SKM-1 (cell line): ENCODE data around the gene COL6A3.
"Not testable (repeated sequence)": the region's sequence is repeated elsewhere in the genome, so short reads cannot be mapped to it uniquely, and the experiment has no call there.

ENCODE experiments used
- DNase-seq: peaks from one replicate; lab custom pipeline; 2025; ENCODE audit not compliant: unreplicated experiment; lab: John Stamatoyannopoulos, UW

Gene COL6A3

DNA sequence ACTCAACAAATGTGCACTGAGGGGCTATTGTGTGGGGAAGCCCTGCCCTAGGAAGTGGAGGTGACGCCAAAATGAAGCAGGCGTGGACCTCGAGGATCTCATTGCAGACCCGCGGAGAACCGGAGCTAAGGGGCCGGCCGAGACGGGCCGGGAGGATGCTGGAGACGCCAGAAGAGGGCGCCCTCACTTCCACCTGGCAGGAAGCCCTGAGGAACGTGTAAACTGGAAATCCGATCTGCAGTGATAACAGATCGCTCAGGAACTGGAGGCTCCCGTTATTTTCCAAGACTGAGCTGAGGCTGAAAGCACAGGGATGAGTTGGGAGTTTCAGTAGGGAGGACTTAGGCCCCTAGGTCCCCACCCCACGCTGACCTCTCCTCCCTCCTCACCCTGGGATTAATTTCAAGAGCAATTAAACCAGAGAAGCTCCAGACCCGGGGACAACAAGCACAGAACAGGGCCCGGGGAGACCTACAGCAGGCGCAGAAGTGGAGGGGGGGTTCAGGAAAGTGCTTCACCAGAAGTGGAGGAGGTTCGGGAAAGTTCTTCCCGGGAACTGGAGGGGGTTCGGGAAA lies 7.7 kb upstream of the COL6A3 start:
- peak; percentile 26 for DNase-seq

DNA sequence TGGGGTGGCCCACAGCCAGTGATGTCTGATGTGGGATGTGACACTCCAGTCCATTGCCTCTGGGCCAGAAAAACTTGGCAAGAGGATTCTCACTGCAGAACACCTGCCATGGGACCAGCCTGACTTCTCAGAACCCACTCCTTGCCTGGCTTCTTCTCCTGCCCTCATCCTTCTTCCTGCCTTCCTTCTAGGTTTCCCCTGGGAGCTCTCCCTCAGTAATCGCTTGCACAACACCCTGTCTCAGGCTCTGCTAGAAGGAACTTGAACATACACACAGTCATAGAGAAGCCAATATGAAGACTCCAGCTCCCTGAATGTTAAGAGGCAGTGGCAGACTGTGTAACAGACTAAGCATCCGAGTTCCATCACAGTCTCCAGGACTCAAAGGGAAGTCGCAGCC lies 4.3 kb upstream of the COL6A3 start:
- DNase-seq, result no peak

DNA sequence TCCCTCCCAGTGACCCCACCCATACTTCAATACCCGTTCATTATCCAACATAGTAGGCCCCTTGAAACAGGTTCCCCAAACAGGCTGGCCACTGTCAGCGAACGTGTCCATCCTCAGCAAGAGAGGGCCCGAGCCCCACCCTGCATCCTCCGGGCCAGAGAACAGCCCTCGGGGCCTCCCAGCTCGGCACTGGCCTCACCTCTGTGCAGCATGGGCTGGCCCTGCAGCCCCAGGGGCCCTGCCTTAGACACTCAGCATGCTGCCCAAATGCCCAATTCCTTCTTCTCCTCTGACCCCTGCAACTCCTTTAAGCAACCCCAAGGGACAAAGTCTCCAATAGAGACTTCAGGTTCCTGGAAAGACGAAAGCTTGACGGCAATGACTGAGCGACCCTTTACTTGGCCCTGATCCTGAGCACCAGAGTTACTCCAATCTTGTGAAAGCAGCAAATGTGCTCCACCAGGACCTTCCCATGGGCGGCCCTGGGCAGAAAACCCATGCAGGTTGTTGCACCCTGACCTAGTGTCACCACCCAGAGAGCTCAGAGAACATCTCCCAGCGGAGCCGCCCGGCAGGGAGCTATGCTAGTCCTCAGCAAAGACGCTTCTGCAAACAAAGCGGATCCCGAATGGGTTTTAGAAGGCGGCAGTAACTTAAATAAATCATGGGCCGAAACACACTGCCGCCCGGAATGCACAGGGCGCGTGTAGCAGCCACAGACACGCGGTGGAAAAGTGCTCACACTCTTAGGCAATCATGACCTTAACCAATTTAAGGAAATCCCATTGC lies 782 bp downstream of the COL6A3 start:
- DNase-seq, result no peak

DNA sequence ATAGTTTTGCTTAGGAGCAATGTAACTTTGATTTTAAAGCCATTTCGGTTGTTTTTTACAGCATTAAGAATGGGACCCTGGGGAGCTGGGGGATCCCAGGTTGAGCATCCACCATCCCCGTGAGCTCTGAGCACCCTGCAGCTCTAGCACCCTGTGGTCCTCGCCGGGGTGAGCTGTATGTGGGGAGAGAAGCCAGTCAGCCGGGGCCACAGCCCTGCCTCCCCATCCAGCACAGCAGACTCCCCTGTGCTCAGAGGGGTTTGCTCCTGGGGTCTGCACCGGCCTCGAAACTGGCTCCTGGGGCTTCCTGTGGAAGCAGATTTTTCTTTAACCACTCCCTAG lies 1.3 kb downstream of the COL6A3 start:
- DNase-seq, result no peak

DNA sequence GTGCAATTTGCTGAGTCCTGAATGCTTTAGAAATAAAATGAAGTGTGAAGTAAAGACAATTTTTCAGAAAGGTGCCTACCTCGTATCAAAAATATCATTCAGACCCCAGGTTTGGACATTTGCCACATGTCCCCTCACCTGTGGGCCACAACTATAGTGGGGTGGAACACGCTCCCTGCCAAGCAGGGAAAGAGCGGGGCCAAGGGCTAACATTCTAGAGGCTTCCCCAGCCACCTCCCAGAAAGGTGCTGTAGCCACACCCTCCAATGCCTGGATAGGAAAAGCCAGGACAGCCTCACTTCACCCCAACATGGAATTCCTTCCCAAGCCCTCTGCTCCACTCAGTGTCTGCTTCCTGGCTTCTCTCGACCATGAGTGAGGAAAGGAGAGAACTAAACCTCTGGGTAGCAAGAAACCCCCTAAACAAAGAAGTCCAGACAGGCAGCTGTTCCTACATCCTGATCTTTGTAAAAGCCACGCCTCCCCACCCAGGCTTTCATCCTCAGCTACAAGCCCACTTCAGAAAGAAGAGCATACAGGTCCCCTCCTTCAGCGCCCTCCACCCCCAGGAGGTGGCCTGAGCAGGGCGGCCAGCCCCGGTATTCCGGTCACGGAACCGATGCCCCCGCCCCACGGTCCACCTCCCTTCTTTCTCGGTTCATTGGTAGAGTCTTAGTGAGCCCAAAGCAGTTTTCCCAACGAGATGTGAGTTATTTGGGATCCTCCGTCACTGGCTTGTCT lies 2.1 kb downstream of the COL6A3 start:
- no peak for DNase-seq

DNA sequence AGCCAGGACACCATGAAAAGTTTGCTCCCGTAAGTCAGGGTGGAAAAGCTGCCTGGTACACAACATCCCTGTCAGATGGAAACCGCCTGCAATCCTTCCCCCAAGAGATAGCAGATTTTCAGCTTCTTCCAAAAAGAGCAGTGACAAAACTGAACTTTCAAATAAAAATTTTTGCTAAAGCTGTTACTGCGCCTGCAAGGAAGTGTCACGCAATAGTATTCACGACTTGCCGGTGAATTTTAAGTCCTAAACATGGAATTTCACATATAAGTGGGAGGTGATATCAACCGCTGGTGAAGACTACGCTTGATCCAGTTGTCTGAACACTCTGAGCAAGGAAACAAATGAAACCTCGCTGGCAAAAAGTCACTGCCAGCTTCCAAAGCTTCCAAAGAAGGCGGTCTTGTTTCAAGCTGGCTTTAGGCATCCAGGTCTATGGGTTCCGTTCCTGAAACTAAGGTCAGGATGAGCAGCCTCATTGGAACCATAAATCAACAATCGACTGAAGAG lies 2.8 kb downstream of the COL6A3 start:
- DNase-seq, result no peak

DNA sequence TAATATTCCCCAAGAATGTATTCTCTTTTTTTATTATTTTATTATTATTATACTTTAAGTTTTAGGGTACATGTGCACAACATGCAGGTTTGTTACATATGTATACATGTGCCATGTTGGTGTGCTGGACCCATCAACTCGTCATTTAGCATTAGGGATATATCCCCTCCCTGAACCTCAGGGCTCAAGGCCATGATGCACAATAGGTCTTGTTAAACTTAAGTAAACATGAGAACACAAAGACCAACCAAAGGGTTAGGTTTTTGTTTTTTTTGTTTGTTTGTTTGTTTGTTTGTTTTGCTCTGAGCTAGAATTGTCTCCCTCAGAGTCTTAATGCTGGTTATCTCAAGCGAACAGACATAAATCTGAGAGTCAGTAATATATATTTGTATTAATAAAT lies 4.7 kb downstream of the COL6A3 start:
- not testable (repeated sequence) for DNase-seq

DNA sequence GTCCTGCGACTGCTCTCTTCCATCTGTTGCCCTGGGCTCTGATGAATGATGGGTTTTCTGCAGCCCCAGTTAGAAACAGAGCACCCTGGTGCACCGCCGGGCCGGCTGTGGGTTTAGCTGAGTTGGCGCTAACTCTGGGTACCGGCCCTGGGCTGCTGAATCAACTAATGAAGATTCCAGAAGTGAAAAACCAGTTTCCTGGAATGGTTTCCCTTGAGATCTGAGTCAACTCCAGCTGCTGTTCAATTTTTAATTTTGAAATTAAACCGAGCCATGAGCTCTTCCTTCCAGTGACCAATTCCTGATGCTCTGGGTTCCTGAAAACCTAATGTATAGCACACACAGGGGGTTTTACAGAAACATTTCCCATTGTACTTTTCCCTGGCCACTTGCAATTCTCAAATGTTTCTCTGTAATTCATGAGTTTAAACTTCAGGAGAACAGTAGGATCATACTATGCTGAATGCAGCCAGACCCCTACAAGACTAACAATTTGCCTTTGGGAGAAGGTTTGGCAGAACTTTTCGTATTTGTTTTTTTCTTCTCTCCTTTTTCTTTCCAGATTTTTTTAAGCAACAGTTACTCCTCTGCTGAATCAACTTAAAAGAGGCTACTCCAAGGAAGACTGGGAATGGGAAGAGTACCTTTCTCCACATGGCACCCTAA lies 5.5 kb downstream of the COL6A3 start:
- DNase-seq, result no peak

DNA sequence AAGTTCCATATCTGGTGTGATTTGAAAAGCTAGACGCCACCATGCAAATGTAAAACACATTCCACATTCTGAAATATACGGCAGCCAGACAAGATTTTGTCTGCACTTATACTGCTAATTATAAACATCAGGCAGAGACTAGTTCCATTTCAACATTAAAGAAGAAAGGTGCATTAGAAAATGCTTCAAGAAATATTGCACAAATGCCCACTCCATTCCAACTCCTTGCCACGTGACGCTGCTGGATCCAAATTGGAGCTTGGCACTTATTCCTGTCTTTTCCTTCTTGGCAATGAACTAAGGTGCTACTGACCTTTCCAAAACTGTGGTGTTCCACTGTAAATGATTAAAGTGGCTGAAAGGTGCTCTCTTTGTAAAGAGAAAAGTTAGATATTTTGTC lies 6.3 kb downstream of the COL6A3 start:
- DNase-seq, result no peak

DNA sequence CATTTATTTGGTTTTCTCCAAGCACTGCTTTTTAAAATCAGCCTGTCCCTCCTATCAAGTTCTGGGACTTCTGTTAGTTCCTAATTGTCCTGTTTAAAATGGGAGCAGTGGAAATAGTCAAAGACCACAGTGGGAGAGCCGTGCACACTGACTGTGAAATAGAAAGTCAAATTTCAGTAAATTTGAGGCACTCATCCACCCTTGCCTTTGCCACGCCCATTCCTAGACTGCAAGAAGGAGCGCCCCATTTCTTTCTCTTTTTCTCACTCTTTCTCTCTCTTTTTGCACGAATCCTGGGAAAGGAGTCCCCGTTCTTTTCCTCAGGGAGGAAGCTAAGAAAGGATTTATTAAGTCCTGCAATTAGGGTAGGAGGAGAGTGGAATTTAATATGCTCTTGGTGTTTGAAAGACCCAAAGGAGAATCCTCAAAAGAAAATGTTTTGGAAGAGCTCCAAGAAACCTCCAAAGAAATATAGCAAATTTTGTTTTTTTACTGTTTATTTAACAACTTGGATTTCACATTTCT lies 7.5 kb downstream of the COL6A3 start:
- DNase-seq, result no peak

DNA sequence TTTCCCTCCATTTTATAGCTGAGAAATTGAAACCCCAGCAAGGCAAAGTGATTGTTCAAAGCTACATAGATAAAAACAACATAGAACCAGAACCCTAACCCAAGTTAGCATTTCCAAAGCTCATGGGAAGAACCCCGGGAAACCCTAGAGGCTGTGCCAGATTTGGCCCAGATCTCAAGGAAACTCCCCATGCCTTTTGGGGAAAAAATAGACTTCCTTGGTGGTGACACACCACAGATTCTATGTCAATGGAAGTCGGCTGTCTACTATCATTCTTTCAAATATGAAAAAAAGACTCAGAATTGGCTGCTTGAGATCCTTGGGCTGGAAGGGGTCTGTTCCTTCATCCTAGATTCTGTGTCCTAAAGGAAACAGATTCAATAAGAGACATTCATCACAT lies 8.4 kb downstream of the COL6A3 start:
- no peak for DNase-seq

DNA sequence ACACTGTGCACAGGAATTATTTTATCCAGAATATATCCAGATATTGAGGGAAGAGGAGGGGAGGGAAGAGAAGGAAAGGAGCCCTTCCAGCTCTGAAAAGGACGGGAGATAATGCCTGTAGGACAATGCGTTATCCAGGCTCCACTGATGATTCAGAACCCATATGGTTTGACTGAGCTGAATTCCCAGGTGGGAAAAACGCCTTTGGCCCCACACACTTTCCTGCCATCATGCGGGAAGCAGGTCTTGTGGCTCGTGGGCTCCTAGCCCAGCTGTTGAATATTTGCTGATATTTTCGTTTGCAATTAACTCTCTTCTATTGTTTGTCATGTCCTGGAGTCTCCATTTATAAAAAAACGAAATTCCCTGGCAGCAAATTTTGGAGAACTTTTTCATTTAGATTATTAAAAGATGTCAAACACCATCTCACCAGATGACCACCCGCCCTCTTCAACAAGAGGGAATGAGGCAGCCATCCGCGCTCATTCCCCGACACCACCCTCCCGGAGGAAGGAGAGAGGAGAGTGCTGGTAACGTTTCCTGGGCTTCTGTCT lies 8.9 kb downstream of the COL6A3 start:
- no peak for DNase-seq

DNA sequence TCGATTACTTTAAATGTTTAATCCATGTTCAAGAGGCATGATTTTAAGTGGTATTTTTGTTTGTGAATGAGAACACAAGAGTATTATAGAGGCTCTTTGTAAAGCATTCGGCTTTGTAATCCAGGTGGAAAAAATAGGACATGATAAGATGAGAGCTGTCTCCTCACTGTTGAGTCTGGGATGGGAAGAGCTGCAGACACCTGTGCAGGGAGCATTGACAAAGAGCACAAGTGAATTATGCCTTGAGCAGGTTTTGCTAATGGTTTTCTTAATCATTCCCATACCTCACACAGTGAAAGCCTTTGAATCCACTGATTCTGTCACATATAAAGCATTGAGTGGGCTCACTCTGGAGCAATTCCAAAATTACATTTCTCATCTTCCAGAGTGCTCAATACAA lies 9.6 kb downstream of the COL6A3 start:
- no peak for DNase-seq

DNA sequence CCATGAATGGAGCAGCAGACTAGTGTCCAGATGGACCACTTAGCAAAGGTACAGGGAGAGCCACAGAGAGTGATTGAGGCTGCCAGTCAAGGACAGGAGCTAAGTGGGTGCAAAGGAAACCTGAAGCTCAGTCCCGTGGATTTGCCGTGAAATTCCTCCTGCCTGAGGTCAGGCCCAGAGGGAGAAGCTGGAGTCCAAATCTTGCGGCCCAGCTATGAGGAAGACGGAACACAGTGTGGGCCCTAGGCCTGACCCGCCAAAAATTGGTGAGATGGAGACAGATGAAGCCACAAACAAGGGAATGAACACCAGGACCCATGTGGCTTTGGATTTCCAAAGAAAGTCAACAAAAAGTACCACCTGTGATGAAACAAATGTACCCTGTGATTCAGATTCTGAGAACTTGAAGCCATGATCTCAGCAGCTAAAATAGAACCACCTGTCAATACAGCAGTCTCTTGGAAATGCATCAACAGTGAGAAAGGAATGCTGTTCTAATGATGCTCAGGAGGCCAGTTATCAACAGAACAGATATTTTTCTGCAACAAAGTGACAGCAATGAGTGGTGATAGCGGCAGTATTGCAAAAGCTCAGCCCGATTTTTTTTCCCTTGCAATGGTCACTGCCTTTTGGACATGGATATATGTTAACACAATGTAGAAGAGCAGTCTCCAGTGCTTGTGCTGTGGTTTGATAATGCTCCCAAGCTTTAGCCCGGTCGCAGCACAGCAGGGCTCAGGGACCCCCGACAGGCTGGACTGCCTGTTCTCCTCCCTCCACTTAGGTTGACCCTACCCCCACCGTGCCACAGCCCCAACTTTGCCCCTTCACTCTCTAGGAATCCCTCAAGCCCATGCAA lies 10.7 kb downstream of the COL6A3 start:
- no peak for DNase-seq

DNA sequence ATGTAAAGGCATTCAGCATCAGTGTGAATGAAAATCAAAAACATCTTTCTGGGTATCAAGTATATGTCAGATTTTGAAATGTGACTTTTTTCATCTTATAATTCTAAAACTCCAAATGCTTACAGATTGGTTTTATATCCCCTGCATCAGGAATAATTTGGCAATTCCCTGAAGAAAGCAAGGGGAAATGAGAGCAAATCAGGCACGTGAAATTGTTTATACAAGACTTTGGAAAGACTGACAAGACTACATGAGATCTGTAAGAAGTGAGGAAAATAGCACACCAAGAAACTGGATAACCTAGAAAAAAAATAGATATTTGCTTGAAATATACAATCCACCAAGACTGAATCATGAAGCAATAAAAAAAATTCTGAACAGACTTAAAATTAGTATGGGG lies 13.8 kb downstream of the COL6A3 start:
- no peak for DNase-seq

DNA sequence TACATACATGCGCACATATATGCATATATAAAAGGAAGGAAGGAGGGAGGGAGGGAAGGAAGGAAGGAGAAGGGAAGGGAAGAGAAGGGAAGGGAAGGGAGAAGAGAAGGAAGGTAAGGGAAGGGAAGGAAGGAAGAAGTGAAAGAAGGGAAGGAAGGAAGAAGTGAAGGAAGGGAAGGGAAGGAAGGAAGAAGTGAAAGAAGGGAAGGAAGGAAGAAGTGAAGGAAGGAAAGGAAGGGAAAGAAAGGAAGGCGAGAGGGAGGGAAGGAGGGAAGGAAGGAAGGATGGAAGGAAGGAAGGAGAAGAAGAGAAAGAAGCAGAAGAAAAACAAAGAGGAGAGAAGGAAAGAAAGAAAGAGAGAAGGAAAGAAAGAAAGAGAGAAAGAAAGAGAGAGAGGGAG lies 16.9 kb downstream of the COL6A3 start:
- no peak for DNase-seq

DNA sequence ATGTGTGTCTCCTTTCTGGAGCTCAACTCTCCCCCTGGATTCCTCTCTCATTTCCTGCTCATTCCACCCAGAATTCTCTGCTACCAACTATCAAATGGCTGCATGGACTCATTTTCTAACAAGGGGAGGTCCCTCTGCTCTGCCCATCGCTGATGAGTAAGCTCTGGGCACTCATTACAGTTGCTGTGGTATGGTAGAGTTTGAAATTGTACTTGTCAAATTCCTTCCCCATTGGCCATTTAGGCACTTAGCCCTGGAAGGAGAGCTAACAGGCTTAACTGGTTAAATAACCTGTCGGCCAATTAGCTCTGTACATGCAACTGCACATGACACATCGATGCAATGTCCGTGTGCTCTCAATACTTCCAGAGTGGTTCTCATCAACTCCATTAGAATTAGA lies 20.4 kb downstream of the COL6A3 start:
- no peak for DNase-seq

DNA sequence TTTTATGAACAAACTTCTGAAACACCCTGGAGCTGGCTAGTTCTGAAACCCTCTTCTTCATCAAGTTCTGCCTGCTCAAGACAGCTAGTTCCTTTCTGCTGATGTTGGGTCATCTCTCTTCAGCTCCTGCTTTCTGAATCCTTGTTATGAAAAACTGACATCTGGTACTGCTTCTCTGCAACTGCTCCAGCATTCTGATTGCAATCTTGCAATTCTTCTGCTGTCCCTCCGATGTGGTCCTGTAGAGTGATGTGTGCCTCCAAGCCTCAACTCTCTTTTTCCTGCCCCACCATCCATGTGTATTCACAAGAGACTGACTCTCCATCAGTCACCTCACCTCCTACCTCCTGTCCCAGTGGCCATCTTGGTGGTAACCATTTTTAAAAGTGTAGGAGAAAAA lies 21.8 kb downstream of the COL6A3 start:
- no peak for DNase-seq

DNA sequence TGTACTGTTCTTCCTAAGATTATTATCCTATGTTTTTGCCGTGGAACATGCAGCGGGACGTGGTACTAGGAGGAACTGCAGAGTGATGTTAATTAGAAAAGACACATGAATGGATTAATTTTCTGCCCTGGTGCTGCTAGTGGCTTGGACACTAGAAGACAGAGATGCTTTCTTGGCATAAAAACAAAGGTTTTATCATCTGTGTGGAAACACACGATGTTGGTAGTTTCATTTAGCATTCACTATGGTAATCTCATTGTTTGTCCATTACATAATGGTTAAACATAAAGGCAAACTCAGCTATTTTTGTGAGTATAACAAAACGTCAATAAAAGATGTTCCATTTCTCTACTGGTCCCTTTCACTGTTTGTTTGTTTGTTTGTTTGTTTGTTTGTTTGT lies 22.8 kb downstream of the COL6A3 start:
- DNase-seq, result no peak

DNA sequence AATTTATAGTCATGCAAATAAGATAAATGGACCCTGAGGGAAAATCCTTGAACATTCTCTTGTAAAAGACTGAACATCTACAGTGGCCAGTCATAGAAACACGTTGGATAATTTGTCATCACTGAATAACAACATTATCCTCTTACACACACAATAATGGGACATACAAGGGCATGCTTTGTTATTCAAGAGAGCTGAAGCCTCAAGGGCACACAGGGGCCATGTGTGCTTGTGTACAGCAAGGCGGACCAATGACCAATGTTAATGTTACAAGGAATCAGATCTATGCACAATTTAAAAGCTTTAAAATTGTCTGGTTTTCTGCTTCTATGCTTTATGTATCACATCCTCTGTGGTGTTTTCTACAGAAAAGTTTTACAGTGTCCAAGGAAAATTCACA lies 23.7 kb downstream of the COL6A3 start:
- DNase-seq, result no peak
